Loucy (cell line): ENCODE measurements around the gene C14orf180.

Experiments
- CTCF ChIP-seq: fragments of 200-600 bp; sonication (generic); conservative IDR thresholded peaks from 2 replicates; pipeline ENCODE4 v1.5.1; 2014; ENCODE audit warnings: mild to moderate bottlenecking, antibody characterized with exemption, low read length
- EZH2phosphoT487 ChIP-seq: fragments of 200-600 bp; IDR thresholded peaks from 2 replicates; pipeline ENCODE4 v1.6.1; 2018; ENCODE audit warnings: antibody characterized with exemption, mild to moderate bottlenecking, moderate library complexity, borderline replicate concordance

- TF ChIP-seq CTCF (no peak), EZH2phosphoT487 (no peak)
Observed at GRCh38 chr14:104574978-104575583, 4.5 kb upstream of the C14orf180 start.
